Stimulated activated CD4-positive, alpha-beta T cell treated with anti-CD3 and anti-CD28 coated beads, Interleukin-1b, Interleukin-23, amount 100 ng/mL, for 1 hour (primary cell): Measurements from ENCODE around the gene MDGA2.

ENCODE experiments used
- DNase-seq, 2 donors: peaks; one replicate each; pipeline ENCODE4 v3.0.0-alpha.2; 2020; ENCODE audit warnings: low read depth in 2 of 2

Gene MDGA2

DNA sequence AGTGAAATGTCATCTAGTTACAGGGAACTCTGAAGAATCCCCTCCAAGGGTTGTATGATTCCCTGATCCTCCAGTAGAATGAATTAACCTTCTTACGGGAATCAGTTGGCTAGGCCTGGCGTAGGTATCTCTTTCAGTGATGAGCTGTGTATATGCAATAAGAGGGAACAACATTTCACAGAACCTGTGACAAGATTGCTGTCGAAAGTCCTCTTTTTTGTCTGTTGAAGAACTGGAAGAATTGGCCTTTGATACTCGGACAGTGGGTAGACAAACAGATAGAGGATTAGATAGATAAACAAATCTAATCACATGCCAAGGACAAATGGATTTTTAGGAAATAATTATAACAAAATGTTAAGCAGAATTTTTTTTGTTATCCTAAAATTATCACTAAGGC lies 184.6 kb downstream of the MDGA2 start:
- no peak for DNase-seq

DNA sequence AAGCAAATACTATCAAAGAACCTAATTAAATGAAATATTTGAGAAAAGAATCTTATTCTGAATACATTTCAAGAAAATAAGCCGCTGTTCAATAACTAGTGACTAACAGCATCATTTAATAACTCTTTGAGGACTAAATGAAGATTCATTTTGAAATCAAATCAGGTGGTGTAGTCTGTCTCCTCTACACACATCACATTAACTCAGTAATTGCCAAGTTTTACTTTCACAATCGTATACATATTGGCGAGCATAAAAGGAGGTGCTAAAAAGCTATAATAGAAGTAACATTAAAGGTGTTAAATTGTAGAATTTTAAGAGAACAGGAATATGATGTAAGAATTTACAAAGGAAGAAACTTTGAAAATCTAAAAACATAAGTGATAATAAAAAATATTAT lies 185.1 kb downstream of the MDGA2 start:
- DNase-seq: no peak

DNA sequence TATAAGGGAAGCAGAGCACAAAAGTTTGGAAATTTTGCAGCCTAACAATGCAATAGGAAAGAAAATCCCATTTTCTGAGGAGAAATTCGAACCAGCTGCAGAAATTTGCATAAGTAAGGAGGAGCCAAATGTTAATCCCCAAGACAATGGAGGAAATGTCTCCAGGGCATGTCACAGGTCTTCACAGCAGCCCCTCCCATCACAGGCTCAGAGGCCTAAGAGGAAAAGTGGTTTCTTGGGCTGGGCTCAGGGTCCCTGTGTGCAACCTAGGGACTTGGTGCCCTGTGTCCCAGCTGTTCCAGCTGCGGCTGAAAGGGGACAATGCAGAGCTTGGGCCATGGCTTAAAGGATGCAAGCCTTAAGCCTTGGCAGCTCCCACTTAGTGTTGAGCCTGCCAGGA lies 190.0 kb downstream of the MDGA2 start:
- DNase-seq: no peak

DNA sequence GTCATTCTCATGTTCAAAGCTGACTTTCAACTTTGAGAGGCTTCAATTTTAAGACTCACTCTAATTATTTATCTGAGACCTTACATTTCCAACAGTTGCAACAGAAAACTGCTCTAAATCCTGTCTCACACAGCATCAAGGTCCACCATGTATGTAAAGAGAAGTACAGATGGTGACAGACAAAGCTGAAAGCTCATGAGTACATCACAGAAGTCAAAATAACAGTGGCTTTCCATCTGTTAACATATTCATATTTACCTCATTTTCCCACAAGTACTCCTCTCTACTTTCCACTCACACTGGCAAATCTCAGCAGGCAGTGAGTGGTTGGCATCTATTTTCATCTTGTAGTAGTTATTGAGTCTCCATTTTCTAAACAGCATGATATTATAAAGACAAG lies 192.0 kb downstream of the MDGA2 start:
- DNase-seq: no peak

DNA sequence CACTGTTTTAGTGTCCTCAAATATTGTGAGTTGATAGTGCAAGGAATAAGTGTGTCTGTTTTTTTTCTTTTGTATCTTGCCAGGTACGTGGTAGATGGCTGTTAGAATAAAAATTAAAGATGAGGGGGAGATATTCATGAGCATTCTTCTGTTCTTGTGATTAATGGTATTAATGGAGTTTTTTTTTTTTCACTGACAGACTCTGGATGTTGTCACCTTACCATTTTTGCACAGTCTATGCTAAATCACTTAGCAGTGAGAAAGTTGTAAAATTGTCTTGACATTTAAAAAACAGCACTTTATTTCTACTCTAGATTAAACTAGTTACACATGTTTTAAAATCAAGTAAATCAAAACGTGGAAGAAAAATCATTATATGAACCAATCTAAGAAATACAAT lies 204.3 kb downstream of the MDGA2 start:
- no peak for DNase-seq

DNA sequence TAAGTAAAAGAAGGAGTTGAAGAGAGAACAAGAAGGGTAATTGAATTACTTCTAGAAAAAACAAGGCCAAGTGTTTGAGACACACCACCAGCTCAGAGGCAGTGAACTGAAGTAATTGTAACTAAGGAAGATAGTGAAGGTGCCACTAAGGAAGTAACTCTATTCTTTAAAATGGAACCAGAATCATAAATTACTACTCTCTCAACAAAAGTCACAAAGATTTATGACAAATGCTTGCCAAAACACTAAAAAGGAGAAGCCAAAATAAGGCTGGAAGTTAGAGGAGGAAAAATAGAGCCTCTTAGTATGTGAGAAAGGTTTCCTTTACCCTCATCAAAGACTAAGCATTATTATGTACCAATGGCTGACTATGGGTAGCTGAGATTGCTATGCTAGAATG lies 208.5 kb downstream of the MDGA2 start:
- DNase-seq: no peak

DNA sequence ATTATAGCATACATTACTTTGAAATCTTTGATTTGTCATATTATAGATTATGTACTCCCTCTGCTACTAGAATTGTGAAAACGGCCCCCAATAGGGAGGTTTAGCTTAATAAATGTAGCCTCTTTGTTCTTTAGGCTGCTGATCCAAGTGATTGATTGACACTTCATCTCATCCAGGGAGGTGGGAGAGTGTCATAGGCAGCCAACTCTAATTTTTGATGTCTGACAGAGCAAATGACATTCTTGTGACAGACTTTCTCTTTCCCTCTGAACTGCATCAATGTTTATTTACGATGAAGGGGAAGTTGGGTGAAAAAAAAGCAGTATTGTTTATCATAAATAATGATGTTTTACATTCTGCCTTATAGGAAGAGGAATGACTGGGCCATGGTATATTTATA lies 221.4 kb downstream of the MDGA2 start:
- no peak for DNase-seq

DNA sequence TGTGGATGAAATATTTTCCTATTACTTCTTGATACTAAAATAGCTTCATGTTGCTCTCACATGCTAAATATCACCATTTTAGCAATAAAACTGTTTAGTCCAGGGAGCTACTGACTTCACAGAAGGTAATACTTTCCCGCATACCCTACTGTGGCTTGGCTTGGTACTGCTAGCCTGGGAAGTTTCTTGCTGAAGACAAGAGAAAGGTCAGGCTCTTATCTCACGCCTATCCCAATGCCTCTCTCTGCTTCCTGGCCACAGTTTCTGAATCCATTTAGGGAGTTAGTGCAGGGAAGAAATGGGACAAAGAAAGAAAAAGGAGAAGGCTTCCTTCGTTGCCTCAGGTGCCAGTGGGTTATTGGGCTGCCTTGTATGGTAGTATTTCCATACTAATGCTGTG lies 228.3 kb downstream of the MDGA2 start:
- DNase-seq: no peak

DNA sequence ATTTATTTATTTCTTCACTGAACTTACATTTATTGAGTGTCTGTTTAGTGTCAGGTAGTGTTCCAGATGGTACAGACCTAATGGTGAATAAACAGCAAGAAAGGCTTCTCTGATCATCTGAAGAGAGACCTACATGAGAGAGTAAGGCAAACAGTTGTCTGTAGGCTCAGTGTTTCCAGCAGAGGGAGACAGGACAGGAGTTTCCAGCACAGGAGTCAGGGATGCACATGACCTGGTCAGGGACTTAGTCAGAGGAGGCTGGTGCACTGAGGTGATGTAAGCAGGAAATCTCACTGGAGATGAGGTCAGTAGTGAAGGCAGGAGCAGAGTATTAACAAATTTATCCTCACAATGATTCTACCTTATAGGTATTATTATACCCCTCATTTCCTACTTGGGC lies 233.2 kb downstream of the MDGA2 start:
- no peak for DNase-seq

DNA sequence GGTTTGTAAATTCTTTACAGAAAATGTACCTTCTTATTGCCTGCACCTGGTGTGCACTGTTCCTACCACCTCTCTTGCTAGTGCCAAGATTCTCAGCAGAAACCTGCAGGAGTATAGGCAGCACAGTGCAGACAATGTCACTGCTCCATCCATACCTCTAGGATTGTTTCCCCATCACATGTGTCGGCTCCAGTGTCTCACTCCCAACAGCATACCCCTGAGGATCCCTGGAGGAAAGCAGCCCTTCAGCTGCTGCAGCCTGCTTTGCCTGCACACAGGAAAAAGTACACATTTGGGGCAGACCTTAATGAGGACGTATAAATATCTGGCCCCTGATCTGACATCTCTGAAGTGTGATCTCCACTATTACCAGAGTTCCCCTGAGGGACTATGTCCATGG lies 235.5 kb downstream of the MDGA2 start:
- no peak for DNase-seq

DNA sequence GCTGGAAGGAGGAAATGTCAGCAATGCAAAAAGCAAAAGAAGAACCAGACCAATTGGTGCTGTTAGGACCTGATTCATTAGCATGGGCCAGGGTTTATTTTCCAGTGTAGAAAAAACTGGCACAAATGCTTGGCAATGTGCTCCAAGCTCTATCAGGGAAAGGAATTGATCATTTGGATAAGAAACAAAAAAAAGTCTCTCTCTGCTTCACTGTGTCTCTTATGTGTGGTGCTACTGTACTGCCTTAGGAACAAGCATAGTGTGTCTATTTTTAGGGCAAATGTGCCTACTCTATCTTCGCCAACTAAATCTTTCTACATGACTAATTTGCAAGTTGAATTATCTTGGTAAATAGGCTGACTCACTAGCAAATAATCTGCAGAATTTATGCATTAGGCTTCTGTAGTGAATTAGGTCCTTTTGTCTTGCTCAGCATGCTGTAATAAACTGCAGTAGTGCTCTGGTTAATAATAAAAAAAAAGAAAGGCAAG lies 236.7 kb downstream of the MDGA2 start:
- no peak for DNase-seq

DNA sequence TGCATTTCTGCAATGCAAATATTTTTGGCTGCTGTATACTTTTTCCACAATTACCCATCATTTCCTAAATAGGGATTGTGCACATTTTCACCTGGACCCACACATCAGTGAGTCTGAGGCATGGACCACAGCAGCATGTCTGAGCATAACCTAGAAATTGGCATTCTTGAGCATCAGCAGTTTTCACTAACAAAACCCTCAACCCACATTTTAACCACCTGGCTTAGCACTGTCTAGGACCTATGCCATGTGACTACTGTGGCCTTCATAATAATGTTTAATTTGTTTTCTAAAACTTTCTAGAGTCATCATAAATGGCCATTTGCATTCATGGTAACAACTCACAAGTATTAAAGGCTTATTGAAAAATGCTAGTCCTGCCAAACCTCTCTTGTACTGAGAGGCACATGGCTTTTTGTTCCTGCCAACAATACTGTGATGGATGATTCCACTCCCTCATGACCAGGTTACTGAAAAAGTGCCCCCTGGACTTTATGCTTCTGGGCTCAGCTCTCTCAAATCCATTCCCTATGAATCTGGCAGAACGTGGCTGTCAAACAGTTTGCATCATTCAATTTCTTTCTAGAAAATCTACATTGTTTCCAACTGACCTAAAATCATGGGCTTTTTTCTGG lies 240.0 kb downstream of the MDGA2 start:
- no peak for DNase-seq

DNA sequence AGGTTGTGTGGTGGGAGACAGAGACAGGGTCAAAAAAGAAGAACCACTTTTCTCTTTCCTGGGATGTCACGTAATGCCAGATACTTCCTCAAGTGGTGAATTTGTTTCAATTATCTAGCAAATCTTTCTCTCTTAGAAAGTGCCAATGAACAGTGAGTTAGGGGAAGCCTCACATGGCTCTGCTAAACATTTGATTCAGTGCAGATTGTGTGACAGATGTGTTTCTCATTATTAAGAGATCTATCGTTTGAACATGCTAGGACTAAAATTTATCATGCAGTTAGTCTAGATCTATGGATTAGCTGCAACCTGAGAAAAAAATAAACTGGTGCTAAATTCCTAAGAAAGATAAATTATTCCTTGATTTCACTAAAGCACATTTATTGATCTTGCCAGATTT lies 247.8 kb downstream of the MDGA2 start:
- no peak for DNase-seq

DNA sequence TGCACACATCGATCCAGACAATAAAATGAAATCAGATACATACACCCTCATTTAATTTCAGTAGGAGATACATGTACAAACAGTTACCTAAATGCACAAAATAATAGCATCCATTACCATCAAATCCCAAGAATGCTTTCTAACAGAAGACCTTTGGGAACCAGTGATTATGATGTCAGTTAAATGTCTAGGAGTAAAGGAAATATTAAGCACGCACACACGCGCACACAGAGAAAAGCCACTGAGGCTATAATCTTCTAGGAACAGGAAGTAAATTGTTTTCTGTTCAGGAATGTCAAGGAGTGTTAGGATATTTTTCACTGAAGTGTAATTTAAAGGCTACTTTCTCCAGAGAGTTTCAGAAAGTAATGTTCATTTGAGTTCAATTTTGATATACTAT lies 250.1 kb downstream of the MDGA2 start:
- DNase-seq: no peak

DNA sequence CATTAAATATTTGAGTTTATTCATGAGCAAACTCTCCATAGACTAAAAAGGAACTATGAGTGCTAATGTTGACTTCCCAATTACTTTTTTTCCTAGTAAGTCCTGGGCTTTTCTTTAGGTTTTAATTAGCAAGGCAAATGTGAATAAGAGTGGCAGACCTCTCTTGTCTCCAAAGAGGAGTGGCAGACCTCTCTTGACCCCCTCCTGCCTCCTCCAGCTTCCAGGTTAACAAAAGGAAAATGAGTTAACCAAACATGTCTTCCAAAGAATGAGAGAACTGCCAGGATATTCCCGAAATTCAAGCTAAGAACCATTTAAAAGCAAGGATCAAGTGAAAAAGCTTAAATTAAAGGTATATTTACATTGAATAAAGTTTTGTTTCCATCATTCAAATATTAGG lies 253.2 kb downstream of the MDGA2 start:
- no peak for DNase-seq

DNA sequence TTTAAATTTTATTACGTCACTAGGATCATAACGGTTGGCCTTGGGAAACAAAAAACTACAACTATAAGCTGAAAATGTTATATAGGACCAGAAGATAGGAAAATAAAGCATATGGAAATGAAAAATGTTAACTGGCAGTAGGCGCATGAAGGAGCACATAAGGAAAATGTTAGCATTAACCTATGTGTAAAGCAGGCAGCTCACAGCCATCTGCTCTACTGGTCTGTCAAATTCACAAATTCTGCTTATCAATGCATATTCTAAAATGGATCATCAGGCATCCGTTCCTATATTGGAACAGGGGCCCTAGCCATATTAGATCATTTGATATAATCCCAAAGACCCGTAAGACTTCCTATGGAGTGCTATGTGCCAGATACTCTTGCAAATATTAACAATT lies 263.9 kb downstream of the MDGA2 start:
- no peak for DNase-seq

DNA sequence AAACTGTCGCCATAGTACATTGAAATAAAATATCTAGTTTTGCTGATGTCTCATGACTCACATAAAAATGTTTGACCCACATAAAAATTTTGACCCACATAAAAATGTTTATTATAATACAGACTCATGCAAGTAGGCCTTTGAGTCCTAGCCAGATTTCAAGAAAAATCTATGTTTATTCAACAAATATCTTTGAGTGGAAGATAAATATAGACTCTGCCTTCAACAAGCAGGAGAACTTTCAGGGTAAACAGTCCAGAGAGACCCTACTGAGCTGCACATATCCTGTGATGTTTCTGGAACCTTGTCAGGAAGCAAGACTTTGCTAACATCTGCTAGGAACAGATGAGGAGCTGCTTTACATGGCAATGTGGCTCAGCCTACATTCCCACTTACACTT lies 283.1 kb downstream of the MDGA2 start:
- no peak for DNase-seq

DNA sequence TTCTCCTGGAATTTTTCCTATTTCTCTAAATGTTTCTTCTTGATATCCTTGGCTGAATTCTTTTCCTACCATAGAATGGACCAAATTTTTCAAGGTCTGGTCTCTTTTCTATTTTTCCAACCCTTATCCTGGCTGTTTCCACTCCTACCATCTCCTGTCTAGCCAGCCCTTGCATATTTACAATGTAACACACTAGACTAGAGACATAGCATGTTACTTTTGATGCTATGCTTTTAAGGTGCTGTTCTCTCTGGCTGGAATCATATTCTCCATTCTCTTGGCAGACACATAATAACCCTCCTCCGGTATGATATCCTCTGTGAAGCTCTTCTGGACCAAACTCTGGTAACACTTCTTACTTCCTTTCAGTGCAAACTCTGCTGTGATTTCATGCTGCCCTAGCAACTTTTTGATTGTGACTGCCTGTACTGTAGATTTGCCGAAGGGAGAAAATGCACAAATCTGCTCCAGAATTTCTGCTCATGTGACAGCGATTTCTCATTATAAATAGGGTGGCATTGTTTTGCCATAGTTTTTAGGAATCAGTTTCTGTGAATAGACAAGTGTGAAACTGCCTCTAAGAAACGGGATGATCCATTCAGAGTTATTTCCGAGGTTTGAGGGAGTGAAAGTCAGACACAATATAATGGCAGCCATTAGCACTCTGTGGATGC lies 284.4 kb downstream of the MDGA2 start:
- no peak for DNase-seq

DNA sequence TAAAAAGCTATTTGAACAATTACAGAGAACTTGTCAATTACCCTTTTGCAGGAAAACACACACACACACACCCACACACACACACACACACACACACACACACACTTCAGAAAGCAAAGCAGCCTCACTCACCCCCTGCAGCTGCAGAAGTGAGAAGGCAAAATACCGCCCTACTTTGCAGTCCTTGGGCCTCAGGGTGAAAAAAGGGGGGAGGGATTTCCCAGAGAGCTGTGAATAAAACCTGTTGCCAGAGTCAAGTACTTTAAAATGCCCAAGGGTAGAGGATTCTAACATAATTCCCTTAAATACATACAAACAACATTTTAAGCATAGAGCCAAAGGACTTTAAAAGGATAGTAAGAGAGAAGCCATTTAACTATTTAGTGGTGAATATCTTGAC lies 285.9 kb downstream of the MDGA2 start:
- DNase-seq: no peak

DNA sequence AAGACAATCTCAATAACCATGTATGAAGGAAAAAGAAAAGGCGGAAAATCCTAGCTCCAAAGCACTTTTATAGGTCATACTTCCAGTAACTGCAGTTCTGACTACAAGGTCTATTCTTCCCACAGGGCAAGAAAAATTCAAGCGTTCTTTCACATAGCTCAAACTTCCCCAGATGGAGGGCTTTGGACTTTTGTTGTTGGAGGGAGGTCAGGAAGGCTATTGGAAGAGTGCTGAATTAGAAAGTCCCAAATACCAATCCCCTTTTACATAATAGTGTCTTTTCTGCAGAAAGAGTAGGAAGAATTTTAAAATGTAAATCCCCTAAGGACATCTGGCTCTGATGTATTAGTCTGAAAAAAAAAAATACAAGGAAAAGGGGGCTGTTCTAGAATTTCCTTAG lies 309.4 kb downstream of the MDGA2 start:
- no peak for DNase-seq

DNA sequence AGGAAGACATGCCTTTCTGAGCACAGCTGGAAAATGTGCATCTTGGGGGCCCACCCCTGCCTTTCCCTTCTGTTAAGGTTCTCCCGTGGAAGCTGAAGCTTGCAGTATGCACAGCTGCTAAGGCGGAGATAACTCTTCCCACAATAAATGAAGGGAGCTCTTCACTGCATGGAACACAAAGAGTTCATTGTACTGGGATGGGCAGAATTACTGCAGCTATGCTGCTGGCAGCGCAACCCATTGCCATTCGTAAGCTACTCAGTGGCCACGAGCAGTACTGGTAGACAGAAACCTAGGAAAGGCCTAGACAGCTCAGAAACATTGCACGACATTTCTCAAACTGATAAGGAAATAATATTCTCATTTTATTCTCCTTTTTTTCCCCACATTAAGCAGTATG lies 310.2 kb downstream of the MDGA2 start:
- no peak for DNase-seq

DNA sequence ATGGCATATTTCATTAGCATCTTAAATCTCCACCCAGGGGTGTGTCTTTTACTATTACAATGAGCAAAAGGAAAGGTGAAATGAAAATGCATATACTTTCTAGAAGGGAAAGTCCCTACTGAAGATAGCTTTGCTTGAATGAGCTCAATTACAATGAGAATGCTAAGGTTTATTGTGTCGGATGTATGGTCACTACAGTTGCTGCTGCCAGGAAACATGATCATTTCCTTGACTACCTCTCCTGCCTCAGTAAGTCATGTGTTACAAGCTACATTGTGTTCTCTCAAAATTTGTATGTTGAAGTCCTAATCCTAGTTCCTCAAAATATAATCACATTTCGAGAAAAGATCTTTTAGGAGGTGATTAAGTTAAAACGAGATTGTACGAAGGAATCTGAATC lies 322.2 kb downstream of the MDGA2 start:
- no peak for DNase-seq

DNA sequence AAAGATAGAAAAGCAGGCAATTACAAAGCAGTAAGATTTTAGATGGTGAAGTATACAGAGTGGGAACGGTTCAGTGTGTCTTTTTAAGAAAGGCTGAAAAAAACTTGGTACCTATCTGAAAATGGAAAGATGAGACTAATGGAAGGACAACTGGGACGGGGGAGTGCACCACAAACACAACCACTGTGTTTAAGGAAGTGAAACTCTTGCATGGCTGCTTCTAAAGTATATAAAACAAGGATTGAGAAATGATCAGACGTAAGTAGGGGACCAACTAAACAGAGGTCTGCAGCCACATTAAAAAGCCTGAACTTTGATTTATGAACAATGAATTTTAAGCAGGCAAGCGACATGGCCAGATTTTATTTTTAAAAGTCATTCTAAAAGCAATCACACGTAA lies 328.6 kb downstream of the MDGA2 start:
- no peak for DNase-seq

DNA sequence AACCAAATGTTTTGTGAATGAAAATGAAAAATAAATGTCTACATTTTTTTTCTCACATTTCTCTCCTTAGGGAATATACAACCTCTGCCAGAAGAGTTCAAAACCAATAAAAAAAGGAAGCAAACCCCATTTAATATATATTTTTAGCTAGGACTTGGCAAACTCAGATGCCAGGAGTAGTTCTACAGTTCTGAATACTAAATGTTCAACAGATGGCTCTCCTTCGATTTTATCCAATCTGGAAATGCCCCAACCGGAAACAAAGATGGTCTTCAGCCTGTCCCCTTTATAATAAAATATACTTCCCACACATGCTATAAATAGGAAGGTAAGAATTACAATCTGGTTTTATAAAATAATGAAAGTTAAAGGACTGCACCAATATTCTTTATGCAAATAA lies 330.4 kb downstream of the MDGA2 start:
- DNase-seq: no peak
